ENCODE data around the gene PSMD10.

DNA sequence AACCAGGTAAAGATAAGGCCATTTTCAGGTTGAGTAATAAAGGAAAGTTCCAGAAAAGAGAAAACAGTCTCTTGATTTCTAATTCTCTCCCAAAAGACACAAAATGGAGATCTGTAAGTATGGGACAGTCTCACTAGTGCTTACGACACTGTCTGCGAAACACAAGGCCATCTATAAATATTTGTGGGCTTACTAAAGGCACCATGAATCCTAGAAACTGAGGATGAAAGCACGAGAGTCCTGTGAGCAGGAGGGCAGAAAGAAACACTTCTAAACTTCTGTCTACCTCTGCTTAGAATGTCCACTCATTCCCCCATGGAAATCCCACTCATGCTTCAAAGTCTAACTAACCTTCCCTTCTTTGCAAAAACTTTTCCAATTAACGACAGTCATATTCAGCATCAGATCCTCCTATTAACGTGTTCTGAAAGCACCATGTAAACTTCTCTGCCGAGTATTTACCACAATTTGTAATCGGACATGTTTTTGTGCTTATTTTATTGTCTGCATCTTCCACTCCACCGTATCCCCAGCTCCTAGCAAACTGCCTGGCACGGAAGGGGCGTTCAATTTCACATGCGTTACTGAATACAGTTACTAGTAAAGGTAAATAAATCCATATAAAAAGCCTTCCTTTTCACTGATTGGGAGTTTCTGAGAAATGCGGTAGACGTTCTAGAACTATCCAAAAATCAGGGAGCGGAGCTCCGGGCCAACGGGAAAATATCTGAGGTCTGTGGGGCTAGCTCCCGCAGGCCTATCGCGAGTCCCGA, 665 bp downstream of the PSMD10 start:
- TF ChIP-seq, protein P1, sequence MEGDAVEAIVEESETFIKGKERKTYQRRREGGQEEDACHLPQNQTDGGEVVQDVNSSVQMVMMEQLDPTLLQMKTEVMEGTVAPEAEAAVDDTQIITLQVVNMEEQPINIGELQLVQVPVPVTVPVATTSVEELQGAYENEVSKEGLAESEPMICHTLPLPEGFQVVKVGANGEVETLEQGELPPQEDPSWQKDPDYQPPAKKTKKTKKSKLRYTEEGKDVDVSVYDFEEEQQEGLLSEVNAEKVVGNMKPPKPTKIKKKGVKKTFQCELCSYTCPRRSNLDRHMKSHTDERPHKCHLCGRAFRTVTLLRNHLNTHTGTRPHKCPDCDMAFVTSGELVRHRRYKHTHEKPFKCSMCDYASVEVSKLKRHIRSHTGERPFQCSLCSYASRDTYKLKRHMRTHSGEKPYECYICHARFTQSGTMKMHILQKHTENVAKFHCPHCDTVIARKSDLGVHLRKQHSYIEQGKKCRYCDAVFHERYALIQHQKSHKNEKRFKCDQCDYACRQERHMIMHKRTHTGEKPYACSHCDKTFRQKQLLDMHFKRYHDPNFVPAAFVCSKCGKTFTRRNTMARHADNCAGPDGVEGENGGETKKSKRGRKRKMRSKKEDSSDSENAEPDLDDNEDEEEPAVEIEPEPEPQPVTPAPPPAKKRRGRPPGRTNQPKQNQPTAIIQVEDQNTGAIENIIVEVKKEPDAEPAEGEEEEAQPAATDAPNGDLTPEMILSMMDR (IDR thresholded peaks at IDR 0.05; ENCODE audit: insufficient read depth, low read depth, low read length), result no peak
- TF ChIP-seq EZH2 (IDR thresholded peaks at IDR 0.05; ENCODE audit: insufficient read depth, low read length), result no peak

Data from astrocyte (in vitro differentiated cells and primary cell).